ENCODE data around the gene NUDT11. TPM values are rescaled to one million over a fixed set of nuclear protein-coding genes. Genes with fewer than 3 reads are reported as not detected.
"Not testable (repeated sequence)": the region's sequence is repeated elsewhere in the genome, so short reads cannot be mapped to it uniquely, and the experiment has no call there.

NUDT11 gene
- total and polyA plus RNA-seq, 9 of the 15 experiments (the other 6 are each of a cell fraction or from before 2014, with no cell fraction given), result 0.01 to 0.19 (median 0.08) TPM; not detected in 3

GRCh38 chrX:51520393-51520792, 24.0 kb upstream of the NUDT11 start:
- no peaks in the 10 kb centered on the region for H3K79me2 ChIP-seq (ENCODE audit: control insufficient read depth, insufficient read depth, low read length)
- no peaks in the 10 kb centered on the region for H3K27me3 ChIP-seq (ENCODE audit: control insufficient read depth in 2 of 2, insufficient read depth in 2 of 2, low read length in 2 of 2)
- intact Hi-C loops (cut with micrococcal nuclease) (no loop called here), in situ Hi-C loops (cut with MboI) (no loop called here)
- no peak overlapping the region for H3K9ac ChIP-seq (ENCODE audit: insufficient read depth in 1 of 2, low read depth in 2 of 2, low read length in 2 of 2)
- no peaks in the 10 kb centered on the region for H3K4me1 ChIP-seq (replicated peaks in 1 of 2; ENCODE audit: control insufficient read depth in 2 of 2, insufficient read depth in 2 of 2, low read length in 2 of 2)
- H4K20me1 ChIP-seq (replicated peaks; ENCODE audit: control insufficient read depth, insufficient read depth, low read length), result no peaks in the 10 kb centered on the region
- no peaks in the 10 kb centered on the region for H3K36me3 ChIP-seq (ENCODE audit: control insufficient read depth, insufficient read depth, low read length)
- no peak overlapping the region for H3K4me3 ChIP-seq
- no peak overlapping the region for H2AFZ ChIP-seq (ENCODE audit: low read depth, low read length)
- WGBS (ENCODE audit: insufficient coverage, low coverage, missing lambda C conversion rate), result no CpG with 5 or more reads among the region's 2 CpGs
- TF ChIP-seq ILF3 (IDR thresholded peaks at IDR 0.05; ENCODE audit: borderline replicate concordance), result no peak
- TF ChIP-seq, protein P1, sequence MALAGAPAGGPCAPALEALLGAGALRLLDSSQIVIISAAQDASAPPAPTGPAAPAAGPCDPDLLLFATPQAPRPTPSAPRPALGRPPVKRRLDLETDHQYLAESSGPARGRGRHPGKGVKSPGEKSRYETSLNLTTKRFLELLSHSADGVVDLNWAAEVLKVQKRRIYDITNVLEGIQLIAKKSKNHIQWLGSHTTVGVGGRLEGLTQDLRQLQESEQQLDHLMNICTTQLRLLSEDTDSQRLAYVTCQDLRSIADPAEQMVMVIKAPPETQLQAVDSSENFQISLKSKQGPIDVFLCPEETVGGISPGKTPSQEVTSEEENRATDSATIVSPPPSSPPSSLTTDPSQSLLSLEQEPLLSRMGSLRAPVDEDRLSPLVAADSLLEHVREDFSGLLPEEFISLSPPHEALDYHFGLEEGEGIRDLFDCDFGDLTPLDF (CRISPR knock-in tag; IDR thresholded peaks at IDR 0.05), result no peak
- TF ChIP-seq ZNF146 (CRISPR knock-in tag; IDR thresholded peaks at IDR 0.05; ENCODE audit: unreplicated experiment), result no peak
- TF ChIP-seq ARID2 (IDR thresholded peaks at IDR 0.05), result no peak
- no peak for TF ChIP-seq ZNF707 (CRISPR knock-in tag; conservative IDR thresholded peaks at IDR 0.05)
- TF ChIP-seq BRF1 (IDR thresholded peaks at IDR 0.05; ENCODE audit: borderline replicate concordance, extremely low read depth, insufficient read length), result no peak
- POLR2A ChIA-PET, result no interaction called here
- ATAC-seq (no peak), FAIRE-seq (no peak), DNase-seq (ENCODE audit: extremely low read depth in 1 of 4, low spot score in 3 of 4) (no peak)
- CTCF ChIA-PET (ENCODE audit: low intra/inter-chr PET ratio), result no interaction called here
- no peaks in the 10 kb centered on the region for H3K9me1 ChIP-seq (ENCODE audit: control insufficient read depth, insufficient read depth, low read length)
- no peaks in the 10 kb centered on the region for H3K9me3 ChIP-seq (replicated peaks; ENCODE audit: control insufficient read depth, insufficient read depth, low read depth, low read length)
- H3K4me2 ChIP-seq (ENCODE audit: insufficient read depth, low read length), result no peak overlapping the region
- no TSS peak for BruUV-seq (replicated peaks)
- no peak overlapping the region for H3K27ac ChIP-seq (ENCODE audit: extremely low read depth, low read depth, low read length)

GRCh38 chrX:51519131-51519530, 22.7 kb upstream of the NUDT11 start:
- ATAC-seq; H3K79me2 ChIP-seq (ENCODE audit: control insufficient read depth, insufficient read depth, low read length); H4K20me1 ChIP-seq (replicated peaks; ENCODE audit: control insufficient read depth, insufficient read depth, low read length); H3K36me3 ChIP-seq (ENCODE audit: control insufficient read depth, insufficient read depth, low read length); H3K27me3 ChIP-seq (ENCODE audit: control insufficient read depth in 2 of 2, insufficient read depth in 2 of 2, low read length in 2 of 2); H3K27ac ChIP-seq (ENCODE audit: extremely low read depth, low read depth, low read length); BruUV-seq (replicated peaks); POLR2A ChIA-PET; H3K4me2 ChIP-seq (ENCODE audit: insufficient read depth, low read length); H3K9ac ChIP-seq (ENCODE audit: insufficient read depth in 1 of 2, low read depth in 2 of 2, low read length in 2 of 2); H3K4me1 ChIP-seq (replicated peaks in 1 of 2; ENCODE audit: control insufficient read depth in 2 of 2, insufficient read depth in 2 of 2, low read length in 2 of 2); in situ Hi-C loops (cut with MboI); H3K9me1 ChIP-seq (ENCODE audit: control insufficient read depth, insufficient read depth, low read length); CTCF ChIA-PET (ENCODE audit: low intra/inter-chr PET ratio); H2AFZ ChIP-seq (ENCODE audit: low read depth, low read length); H3K9me3 ChIP-seq (replicated peaks; ENCODE audit: control insufficient read depth, insufficient read depth, low read depth, low read length); FAIRE-seq; intact Hi-C loops (cut with micrococcal nuclease); DNase-seq (ENCODE audit: extremely low read depth in 1 of 4, low spot score in 3 of 4); H3K4me3 ChIP-seq: not testable (repeated sequence)
- WGBS (ENCODE audit: insufficient coverage, low coverage, missing lambda C conversion rate), result 0% methylated on average over 2 of the region's 2 CpGs
